ENCODE data around the gene ANKFN1.

DNA sequence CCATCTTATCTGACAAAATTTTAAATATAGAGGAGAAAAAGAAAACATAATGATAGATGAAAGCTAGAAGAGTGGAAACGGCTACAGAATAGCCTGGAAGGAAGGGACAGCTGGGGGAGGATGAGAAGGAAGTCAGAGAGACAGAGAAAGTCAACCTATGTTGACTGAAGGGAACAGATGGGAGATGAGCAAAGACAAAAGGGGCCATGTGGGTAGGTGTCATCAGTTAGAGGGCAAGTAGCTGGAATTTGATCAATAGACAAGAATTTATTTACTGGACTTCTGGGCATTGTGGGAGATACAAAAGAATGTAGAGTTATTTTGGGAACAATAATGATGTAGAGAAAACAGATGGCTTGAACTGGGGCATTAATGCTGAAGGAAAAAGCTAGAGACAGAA lies 194.4 kb downstream of the ANKFN1 start:
- TF ChIP-seq, protein P1, sequence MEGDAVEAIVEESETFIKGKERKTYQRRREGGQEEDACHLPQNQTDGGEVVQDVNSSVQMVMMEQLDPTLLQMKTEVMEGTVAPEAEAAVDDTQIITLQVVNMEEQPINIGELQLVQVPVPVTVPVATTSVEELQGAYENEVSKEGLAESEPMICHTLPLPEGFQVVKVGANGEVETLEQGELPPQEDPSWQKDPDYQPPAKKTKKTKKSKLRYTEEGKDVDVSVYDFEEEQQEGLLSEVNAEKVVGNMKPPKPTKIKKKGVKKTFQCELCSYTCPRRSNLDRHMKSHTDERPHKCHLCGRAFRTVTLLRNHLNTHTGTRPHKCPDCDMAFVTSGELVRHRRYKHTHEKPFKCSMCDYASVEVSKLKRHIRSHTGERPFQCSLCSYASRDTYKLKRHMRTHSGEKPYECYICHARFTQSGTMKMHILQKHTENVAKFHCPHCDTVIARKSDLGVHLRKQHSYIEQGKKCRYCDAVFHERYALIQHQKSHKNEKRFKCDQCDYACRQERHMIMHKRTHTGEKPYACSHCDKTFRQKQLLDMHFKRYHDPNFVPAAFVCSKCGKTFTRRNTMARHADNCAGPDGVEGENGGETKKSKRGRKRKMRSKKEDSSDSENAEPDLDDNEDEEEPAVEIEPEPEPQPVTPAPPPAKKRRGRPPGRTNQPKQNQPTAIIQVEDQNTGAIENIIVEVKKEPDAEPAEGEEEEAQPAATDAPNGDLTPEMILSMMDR (IDR thresholded peaks at IDR 0.05) = no peak
- no peak for TF ChIP-seq POLR2A (IDR thresholded peaks at IDR 0.05)

All from body of pancreas (tissue), 4 donors.